Esophagus squamous epithelium (tissue), 4 donors: ENCODE data around the gene KLHL40.

ENCODE experiments used
- CTCF ChIP-seq, 6 experiments: fragments of 450-650 bp in 4 of 6; fragments of 200-600 bp in 2 of 6; sonication (generic) in 2 of 6; IDR thresholded peaks; one replicate each; pipeline ENCODE4 v1.5.1; 2016 to 2019; ENCODE audit warnings: antibody characterized with exemption in 6 of 6, mild to moderate bottlenecking in 4 of 6, moderate library complexity in 4 of 6
- POLR2A ChIP-seq, 4 donors: fragments of 450-650 bp; IDR thresholded peaks; one replicate each; pipeline ENCODE4 v1.6.1; 2017; ENCODE audit warnings: antibody characterized with exemption in 4 of 4, mild to moderate bottlenecking in 4 of 4, moderate library complexity in 3 of 4

GRCh38 chr3:42734263-42734860 is 49.0 kb downstream of the KLHL40 start:
- TF ChIP-seq POLR2A (IDR thresholded peaks at IDR 0.05) (no peak), CTCF (IDR thresholded peaks at IDR 0.05) (no peak)
